IMR-90 (cell line): ENCODE data around the gene NPL. TPM values are rescaled to one million over a fixed set of nuclear protein-coding genes. Genes with fewer than 3 reads are reported as not detected.

ENCODE experiments used
- ATAC-seq: fragments of 200-7000 bp; cut with Tn5 transposase; 2 replicates; pipeline ENCODE4 v1.9.1; 2020; ENCODE audit warnings: low read depth, mild to moderate bottlenecking, moderate library complexity
- BruUV-seq: library from RNA; stranded (reverse); fragments of 400-500 nt; replicated peaks from 2 replicates; lab custom pipeline; 2021; lab: Mats Ljungman, UMichigan
- CTCF ChIA-PET: fragments of 300-600 bp; formaldehyde crosslinking; extraction: SDS; loops from one replicate; lab custom pipeline; 2021; ENCODE audit warnings: antibody characterized with exemption; lab: Yijun Ruan, JAX
- POLR2A ChIA-PET: fragments of 300-600 bp; sonication (Branson Sonifier 250); formaldehyde crosslinking; loops from one replicate; lab custom pipeline; 2022; ENCODE audit warnings: antibody characterized with exemption; ENCODE audit not compliant: unreplicated experiment; lab: Charles Lee
- DNase-seq: peaks from one replicate; pipeline ENCODE4 v3.0.0; 2013
- H2AFZ ChIP-seq: replicated peaks from 2 replicates; pipeline ENCODE3; 2013; ENCODE audit warnings: low read length, mild to moderate bottlenecking; ENCODE audit not compliant: poor library complexity
- H2AK5ac ChIP-seq: 2 replicates; pipeline ENCODE4 v1.6.1; 2013; ENCODE audit warnings: low read depth, low read length, inconsistent platforms
- H2AK9ac ChIP-seq: replicated peaks from 2 replicates; pipeline ENCODE3; 2013; ENCODE audit warnings: mild to moderate bottlenecking, low read depth, low read length, moderate library complexity; ENCODE audit not compliant: poor library complexity
- H2BK120ac ChIP-seq: 2 replicates; pipeline ENCODE4 v1.6.1; 2013; ENCODE audit warnings: low read depth, low read length, inconsistent platforms
- H2BK15ac ChIP-seq: 3 replicates; pipeline ENCODE4 v1.6.1; 2013; ENCODE audit warnings: low read depth, low read length, inconsistent platforms
- H2BK20ac ChIP-seq: 2 replicates; pipeline ENCODE4 v1.6.1; 2013; ENCODE audit warnings: low read depth, mild to moderate bottlenecking, inconsistent platforms, low read length, moderate library complexity
- H2BK5ac ChIP-seq: 2 replicates; pipeline ENCODE4 v1.6.1; 2013; ENCODE audit warnings: mild to moderate bottlenecking, low read depth, low read length, inconsistent platforms; ENCODE audit not compliant: poor library complexity, severe bottlenecking
- H3K14ac ChIP-seq: replicated peaks from 2 replicates; pipeline ENCODE4 v1.6.1; 2013; ENCODE audit warnings: low read depth, low read length, inconsistent platforms
- H3K18ac ChIP-seq: 2 replicates; pipeline ENCODE4 v1.6.1; 2013; ENCODE audit warnings: low read depth, low read length, control low read depth
- H3K23ac ChIP-seq: 2 replicates; pipeline ENCODE4 v1.6.1; 2013; ENCODE audit warnings: low read depth, low read length, inconsistent platforms
- H3K27ac ChIP-seq: 2 replicates; pipeline ENCODE4 v1.5.1; 2013; ENCODE audit warnings: mild to moderate bottlenecking, control low read depth, low read length; ENCODE audit not compliant: insufficient read depth
- H3K27me3 ChIP-seq: 2 replicates; pipeline ENCODE4 v1.6.1; 2013; ENCODE audit warnings: low read length; ENCODE audit not compliant: control insufficient read depth, insufficient read depth
- H3K36me3 ChIP-seq: 2 replicates; pipeline ENCODE4 v1.6.1; 2013; ENCODE audit warnings: low read length, mixed read lengths; ENCODE audit not compliant: control insufficient read depth, insufficient read depth
- H3K4ac ChIP-seq: 2 replicates; pipeline ENCODE4 v1.6.1; 2013; ENCODE audit warnings: low read depth, low read length, inconsistent platforms
- H3K4me1 ChIP-seq: 2 replicates; pipeline ENCODE4 v1.6.1; 2013; ENCODE audit warnings: low read length, mixed read lengths; ENCODE audit not compliant: control insufficient read depth, insufficient read depth
- H3K4me2 ChIP-seq: 2 replicates; pipeline ENCODE4 v1.6.1; 2013; ENCODE audit warnings: low read depth, mild to moderate bottlenecking, control low read depth, low read length, moderate library complexity
- H3K4me3 ChIP-seq: 2 replicates; pipeline ENCODE4 v1.5.1; 2013; ENCODE audit warnings: low read depth, mild to moderate bottlenecking, control low read depth, low read length, moderate library complexity; ENCODE audit not compliant: insufficient read depth
- H3K56ac ChIP-seq: 2 replicates; pipeline ENCODE4 v1.6.1; 2013; ENCODE audit warnings: low read length, inconsistent platforms; ENCODE audit not compliant: insufficient read depth; ENCODE audit errors: extremely low read depth
- H3K79me1 ChIP-seq, 2 experiments: 2 replicates each; pipeline ENCODE4 v1.6.1; 2013; ENCODE audit warnings: low read length in 2 of 2, inconsistent platforms in 1 of 2, low read depth in 1 of 2
- H3K9ac ChIP-seq: 2 replicates; pipeline ENCODE4 v1.6.1; 2013; ENCODE audit warnings: low read depth, low read length, control low read depth
- H3K9me1 ChIP-seq: 2 replicates; pipeline ENCODE4 v1.6.1; 2013; ENCODE audit warnings: low read length, inconsistent platforms; ENCODE audit not compliant: insufficient read depth
- H3K9me3 ChIP-seq: 2 replicates; pipeline ENCODE4 v1.6.1; 2013; ENCODE audit warnings: low read length; ENCODE audit not compliant: control insufficient read depth, insufficient read depth
- H4K20me1 ChIP-seq: 2 replicates; pipeline ENCODE4 v1.6.1; 2013; ENCODE audit warnings: low read length, inconsistent platforms; ENCODE audit not compliant: insufficient read depth
- H4K5ac ChIP-seq: 2 replicates; pipeline ENCODE4 v1.6.1; 2013; ENCODE audit warnings: mild to moderate bottlenecking, low read depth, low read length, control low read depth
- H4K8ac ChIP-seq, 2 experiments: 2 replicates each; pipeline ENCODE4 v1.6.1; 2013; ENCODE audit warnings: low read depth in 2 of 2, low read length in 2 of 2, control low read depth in 1 of 2, inconsistent platforms in 1 of 2
- H4K91ac ChIP-seq: 2 replicates; pipeline ENCODE4 v1.6.1; 2013; ENCODE audit warnings: low read depth, low read length, inconsistent platforms; ENCODE audit not compliant: insufficient read depth
- BHLHE40 ChIP-seq: fragments of 150-350 bp; IDR thresholded peaks from 2 replicates; pipeline ENCODE4 v1.6.1; 2016; ENCODE audit warnings: mild to moderate bottlenecking, low read depth, low read length
- CEBPB ChIP-seq: IDR thresholded peaks from 2 replicates; pipeline ENCODE4 v1.6.1; 2012; ENCODE audit warnings: low read depth, low read length, improper control_type of control experiment
- CHD1 ChIP-seq: IDR thresholded peaks from 2 replicates; pipeline ENCODE4 v1.6.1; 2012; ENCODE audit warnings: low read depth, low read length, improper control_type of control experiment
- CTCF ChIP-seq: conservative IDR thresholded peaks from 2 replicates; pipeline ENCODE4 v1.5.1; 2012; ENCODE audit warnings: mild to moderate bottlenecking, low read depth, low read length, improper control_type of control experiment
- FOS ChIP-seq: fragments of 150-350 bp; IDR thresholded peaks from 2 replicates; pipeline ENCODE4 v1.6.1; 2016; ENCODE audit warnings: low read depth, low read length
- MAFK ChIP-seq: IDR thresholded peaks from 2 replicates; pipeline ENCODE4 v1.6.1; 2012; ENCODE audit warnings: low read depth, low read length, improper control_type of control experiment
- MAZ ChIP-seq: IDR thresholded peaks from 2 replicates; pipeline ENCODE4 v1.6.1; 2012; ENCODE audit warnings: low read depth, mild to moderate bottlenecking, low read length, improper control_type of control experiment, moderate library complexity, borderline replicate concordance
- MXI1 ChIP-seq: IDR thresholded peaks from 2 replicates; pipeline ENCODE4 v1.6.1; 2012; ENCODE audit warnings: low read depth, mild to moderate bottlenecking, low read length, moderate library complexity, borderline replicate concordance
- NFE2L2 ChIP-seq: fragments of 150-350 bp; IDR thresholded peaks from 2 replicates; pipeline ENCODE4 v1.6.1; 2016; ENCODE audit warnings: low read depth, mild to moderate bottlenecking, low read length
- POLR2A ChIP-seq: IDR thresholded peaks from 2 replicates; pipeline ENCODE4 v1.6.1; 2012; ENCODE audit warnings: mild to moderate bottlenecking, low read depth, low read length
- RAD21 ChIP-seq: IDR thresholded peaks from 2 replicates; pipeline ENCODE4 v1.6.1; 2012; ENCODE audit warnings: low read length, improper control_type of control experiment
- RCOR1 ChIP-seq: IDR thresholded peaks from 2 replicates; pipeline ENCODE4 v1.6.1; 2012; ENCODE audit warnings: mild to moderate bottlenecking, low read length, improper control_type of control experiment; ENCODE audit not compliant: insufficient replicate concordance
- RFX5 ChIP-seq: IDR thresholded peaks from 2 replicates; pipeline ENCODE4 v1.8.0; 2012; ENCODE audit warnings: low read depth, mild to moderate bottlenecking, low read length, moderate library complexity
- SMC3 ChIP-seq: fragments of 150-350 bp; IDR thresholded peaks from 2 replicates; pipeline ENCODE4 v1.6.1; 2016; ENCODE audit warnings: low read depth, mild to moderate bottlenecking, antibody characterized with exemption, low read length, moderate library complexity
- USF2 ChIP-seq: fragments of 150-350 bp; IDR thresholded peaks from 2 replicates; pipeline ENCODE4 v1.6.1; 2017; ENCODE audit warnings: mild to moderate bottlenecking, antibody characterized with exemption, low read length, low read depth
- dilution Hi-C: fragments of 300-500 bp; cut with HindIII; formaldehyde crosslinking; loops from one replicate; pipeline ENCODE4 v1.14.3; 2018; ENCODE audit warnings: low sequenced_read_pairs; ENCODE audit not compliant: unreplicated experiment
- in situ Hi-C: fragments of 300-500 bp; cut with MboI; formaldehyde crosslinking; loops from 3 replicates; pipeline ENCODE4 v1.14.3; 2019; ENCODE audit warnings: low sequenced_read_pairs, inconsistent platforms, mixed read lengths
- intact Hi-C: fragments of 100-400 bp; cut with micrococcal nuclease; formaldehyde crosslinking; loops from 2 replicates; pipeline ENCODE4 v1.10.0; 2022
- polyA plus RNA-seq, 3 experiments: library from polyadenylated mRNA; depleted of rRNA; stranded (reverse); fragments of >200 nt; gene quantifications; 2 replicates each; pipeline ENCODE4 v1.2.3, GENCODE V29; 2012; ENCODE audit warnings: low replicate concordance in 1 of 3
- total RNA-seq: library from RNA; depleted of rRNA; stranded (reverse); fragments of >200 nt; gene quantifications from 2 replicates; pipeline ENCODE4 v1.2.3, GENCODE V29; 2012
- TF ChIP-seq, protein P1 (sequence below): fragments of 150-350 bp; IDR thresholded peaks from 2 replicates; pipeline ENCODE4 v1.6.1; 2016; ENCODE audit warnings: low read depth, mild to moderate bottlenecking, low read length, moderate library complexity, borderline replicate concordance

Gene NPL
- total and polyA plus RNA-seq, 2 of the 4 experiments (the other 2 are of a cell fraction) = 0.36 to 0.68 TPM

GRCh38 chr1:182782587-182782913, 7.0 kb upstream of the NPL start:
- intact Hi-C loops (loop anchor here (5.0 kb wide), 1 partner anchor 165 kb away; no protein-coding TSS in a partner anchor), in situ Hi-C loops (loop anchor here (5.0 to 25.0 kb wide), 3 partner anchors 185 to 695 kb away; no protein-coding TSS in a partner anchor), dilution Hi-C loops (no loop called here)
- H2BK5ac ChIP-seq = no peak overlapping the region
- CTCF ChIA-PET = interaction anchor here (0.6 to 7.4 kb wide), 8 partner anchors 10 to 339 kb away, joined by 3 to 129 read pairs (median 4); no protein-coding TSS in a partner anchor
- no peak for ATAC-seq
- H4K20me1 ChIP-seq = no peaks in the 10 kb centered on the region
- H2BK20ac ChIP-seq = no peak overlapping the region
- H3K4me2 ChIP-seq = no peak overlapping the region
- TF ChIP-seq MAFK (no peak), CHD1 (no peak), RAD21 (no peak), BHLHE40 (no peak), NFE2L2 (no peak), POLR2A (no peak), CEBPB (no peak), USF2 (no peak), SMC3 (no peak), CTCF (no peak), MAZ (no peak), RFX5 (no peak), RCOR1 (no peak), MXI1 (no peak), FOS (no peak)
- TF ChIP-seq, protein P1, sequence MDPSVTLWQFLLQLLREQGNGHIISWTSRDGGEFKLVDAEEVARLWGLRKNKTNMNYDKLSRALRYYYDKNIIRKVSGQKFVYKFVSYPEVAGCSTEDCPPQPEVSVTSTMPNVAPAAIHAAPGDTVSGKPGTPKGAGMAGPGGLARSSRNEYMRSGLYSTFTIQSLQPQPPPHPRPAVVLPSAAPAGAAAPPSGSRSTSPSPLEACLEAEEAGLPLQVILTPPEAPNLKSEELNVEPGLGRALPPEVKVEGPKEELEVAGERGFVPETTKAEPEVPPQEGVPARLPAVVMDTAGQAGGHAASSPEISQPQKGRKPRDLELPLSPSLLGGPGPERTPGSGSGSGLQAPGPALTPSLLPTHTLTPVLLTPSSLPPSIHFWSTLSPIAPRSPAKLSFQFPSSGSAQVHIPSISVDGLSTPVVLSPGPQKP = no peak
- no peak overlapping the region for H3K9ac ChIP-seq
- H3K23ac ChIP-seq = no peak overlapping the region
- H2BK120ac ChIP-seq = no peak overlapping the region
- no peak overlapping the region for H4K8ac ChIP-seq
- no peak overlapping the region for H2AFZ ChIP-seq
- no peak overlapping the region for H3K27ac ChIP-seq
- no peak overlapping the region for H3K4me3 ChIP-seq
- H3K9me1 ChIP-seq = no peaks in the 10 kb centered on the region; the same call in 1 of the 2 replicates
- no peak overlapping the region for H3K18ac ChIP-seq
- no peak overlapping the region for H2AK9ac ChIP-seq
- POLR2A ChIA-PET = no interaction called here
- H4K5ac ChIP-seq = no peak overlapping the region
- H3K4me1 ChIP-seq = no peaks in the 10 kb centered on the region
- H3K27me3 ChIP-seq = peaks cover 7% of the 10 kb centered on the region
- no peak overlapping the region for H2BK15ac ChIP-seq
- H3K56ac ChIP-seq = no peak overlapping the region
- BruUV-seq = no TSS peak
- no peak overlapping the region for H3K14ac ChIP-seq
- H4K91ac ChIP-seq = no peak overlapping the region
- no peaks in the 10 kb centered on the region for H3K79me1 ChIP-seq
- H2AK5ac ChIP-seq = no peak overlapping the region
- no peaks in the 10 kb centered on the region for H3K9me3 ChIP-seq
- DNase-seq = no peak
- H3K4ac ChIP-seq = no peak overlapping the region
- H3K36me3 ChIP-seq = no peaks in the 10 kb centered on the region
